ENCODE data around the gene VWA8.

- TF ChIP-seq GATA3 (IDR thresholded peaks at IDR 0.05; ENCODE audit: low read depth, low read length) (no peak), GATA2 (IDR thresholded peaks at IDR 0.05; ENCODE audit: low read depth, low read length) (0 out of 2 replicates have a peak, but pooled peaks have one; percentile 2)
Observed at GRCh38 chr13:41601718-41602445, 359.0 kb downstream of the VWA8 start.
